Cardiac muscle cell (in vitro differentiated cells and primary cell): ENCODE data around the gene ARL10. TPM values are rescaled to one million over a fixed set of nuclear protein-coding genes. Genes with fewer than 3 reads are reported as not detected.

Experiments
- DNase-seq, 2 donors: peaks; one replicate each; pipeline versions ENCODE4 v3.0.0 to v3.0.0-alpha.2; 2010 to 2017; ENCODE audit warnings: low read depth in 1 of 2, low spot score in 1 of 2
- H3K27ac ChIP-seq: fragments of 200-600 bp; sonication (generic); 2 replicates; pipeline ENCODE4 v1.5.1; 2016
- H3K27me3 ChIP-seq: fragments of 200-600 bp; sonication (generic); 2 replicates; pipeline ENCODE4 v1.6.0; 2016; ENCODE audit warnings: control low read depth
- H3K36me3 ChIP-seq: fragments of 200-600 bp; sonication (generic); 2 replicates; pipeline ENCODE4 v1.5.1; 2016; ENCODE audit warnings: control low read depth
- H3K4me1 ChIP-seq: fragments of 200-600 bp; sonication (generic); 2 replicates; pipeline ENCODE4 v1.8.1; 2017; ENCODE audit warnings: low read depth, mild to moderate bottlenecking, mixed run types
- H3K4me3 ChIP-seq: fragments of 200-600 bp; sonication (generic); 2 replicates; pipeline ENCODE4 v1.5.1; 2016; ENCODE audit warnings: mild to moderate bottlenecking
- H3K9me3 ChIP-seq: fragments of 200-600 bp; sonication (generic); 2 replicates; pipeline ENCODE4 v1.5.1; 2017; ENCODE audit warnings: low read depth, mild to moderate bottlenecking, control low read depth
- CTCF ChIP-seq: IDR thresholded peaks from 2 replicates; pipeline ENCODE4 v1.5.1; 2012; ENCODE audit warnings: low read depth, mild to moderate bottlenecking, low read length
- polyA plus RNA-seq: library from polyadenylated mRNA; unstranded; fragments of >200 nt; fragmentation: Nextera tagmentation; extraction: Ambion mirVana; gene quantifications from 2 replicates; pipeline ENCODE4 v1.2.1, GENCODE V29; 2016
- total RNA-seq: library from RNA; depleted of rRNA; stranded (reverse); fragments of >200 nt; gene quantifications from 2 replicates; pipeline ENCODE4 v1.2.3, GENCODE V29; 2016

Gene ARL10
- total and polyA plus RNA-seq, 2 experiments from 2014 or later = 7.8 to 29.5 TPM

- peak within 1 kb of the TSS; percentile 82 for H3K27ac ChIP-seq
- no peaks in the 10 kb centered on the region for H3K27me3 ChIP-seq
- no peaks in the 10 kb centered on the region for H3K9me3 ChIP-seq
- TF ChIP-seq CTCF = peak; percentile 35
- peak; percentile 89 to 95 for DNase-seq
- peak within 1 kb of the TSS; percentile 90 for H3K4me3 ChIP-seq
- peaks cover 10% of the 10 kb centered on the region for H3K4me1 ChIP-seq
- no peaks in the 10 kb centered on the region for H3K36me3 ChIP-seq
Measured at GRCh38 chr5:176415952-176416924, 51.0 kb downstream of the ARL10 start, which contains the start of gene CLTB. CLTB (minus strand) TSS chr5:176416539; CDS start chr5:176416363, 176 bp downstream.

GRCh38 chr5:176416965-176417364 is 51.7 kb downstream of the ARL10 start:
- H3K4me3 ChIP-seq = no peak overlapping the region
- TF ChIP-seq CTCF = no peak
- no peak overlapping the region for H3K27ac ChIP-seq

GRCh38 chr5:176418251-176418650 is 53.0 kb downstream of the ARL10 start:
- DNase-seq = no peak
- H3K27ac ChIP-seq = no peak overlapping the region
- H3K27me3 ChIP-seq = no peaks in the 10 kb centered on the region
- no peaks in the 10 kb centered on the region for H3K36me3 ChIP-seq
- TF ChIP-seq CTCF = no peak
- no peaks in the 10 kb centered on the region for H3K9me3 ChIP-seq
- no peak overlapping the region for H3K4me3 ChIP-seq
- H3K4me1 ChIP-seq = peaks cover 10% of the 10 kb centered on the region

More at GRCh38 chr5:176416965-176417364, 51.7 kb downstream of the ARL10 start:
- Histone ChIP-seq H3K27me3 (no peaks in the 10 kb centered on the region), H3K36me3 (no peaks in the 10 kb centered on the region), H3K4me1 (peaks cover 10% of the 10 kb centered on the region), H3K9me3 (no peaks in the 10 kb centered on the region)
- no peak for DNase-seq

GRCh38 chr5:176420086-176420485 is 54.8 kb downstream of the ARL10 start:
- no peaks in the 10 kb centered on the region for H3K9me3 ChIP-seq
- no peak for TF ChIP-seq CTCF
- H3K27ac ChIP-seq = no peak overlapping the region
- no peak for DNase-seq
- H3K4me3 ChIP-seq = no peak overlapping the region
- no peaks in the 10 kb centered on the region for H3K36me3 ChIP-seq
- H3K4me1 ChIP-seq = peaks cover 6% of the 10 kb centered on the region
- no peaks in the 10 kb centered on the region for H3K27me3 ChIP-seq

- H3K27ac ChIP-seq = no peak overlapping the region
- H3K36me3 ChIP-seq = no peaks in the 10 kb centered on the region
- H3K4me1 ChIP-seq = no peaks in the 10 kb centered on the region
- H3K9me3 ChIP-seq = no peaks in the 10 kb centered on the region
- no peak for DNase-seq
- TF ChIP-seq CTCF = no peak
- H3K27me3 ChIP-seq = no peaks in the 10 kb centered on the region
- no peak overlapping the region for H3K4me3 ChIP-seq
Measured at GRCh38 chr5:176420972-176421544, 55.8 kb downstream of the ARL10 start.
